Body of pancreas (tissue), 4 donors: Measurements from ENCODE around the gene INSR.

ENCODE experiments used
- POLR2A ChIP-seq, 3 donors: fragments of 450-650 bp; IDR thresholded peaks; one replicate each; pipeline ENCODE4 v1.6.1; 2016; ENCODE audit warnings: antibody characterized with exemption in 3 of 3, mild to moderate bottlenecking in 2 of 3
- TF ChIP-seq, protein P1 (sequence below), 7 experiments: fragments of 450-650 bp in 4 of 7; fragments of 200-600 bp in 3 of 7; sonication (generic) in 3 of 7; IDR thresholded peaks; one replicate each; pipeline ENCODE4 v1.5.1; 2016 to 2019; ENCODE audit warnings: antibody characterized with exemption in 7 of 7

DNA sequence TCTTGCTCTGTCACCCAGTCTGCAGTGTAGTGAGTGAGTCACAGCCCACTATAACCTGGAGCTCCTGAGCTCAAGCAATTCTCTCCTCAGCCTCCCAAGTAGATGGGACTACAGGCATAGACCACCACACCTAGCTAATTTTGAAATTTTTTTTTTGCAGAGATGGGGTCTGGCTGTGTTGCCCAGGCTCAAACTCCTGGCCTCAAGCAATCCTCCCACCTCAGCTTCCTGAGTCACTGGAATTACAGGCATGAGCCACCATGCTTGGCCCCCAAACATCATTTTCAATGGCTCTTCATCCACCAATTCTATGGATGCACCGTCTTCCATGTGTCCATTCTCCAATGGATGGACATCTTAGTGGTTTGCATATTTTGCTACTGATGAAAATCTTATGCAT is 155.8 kb downstream of the INSR start:
- TF ChIP-seq, protein P1, sequence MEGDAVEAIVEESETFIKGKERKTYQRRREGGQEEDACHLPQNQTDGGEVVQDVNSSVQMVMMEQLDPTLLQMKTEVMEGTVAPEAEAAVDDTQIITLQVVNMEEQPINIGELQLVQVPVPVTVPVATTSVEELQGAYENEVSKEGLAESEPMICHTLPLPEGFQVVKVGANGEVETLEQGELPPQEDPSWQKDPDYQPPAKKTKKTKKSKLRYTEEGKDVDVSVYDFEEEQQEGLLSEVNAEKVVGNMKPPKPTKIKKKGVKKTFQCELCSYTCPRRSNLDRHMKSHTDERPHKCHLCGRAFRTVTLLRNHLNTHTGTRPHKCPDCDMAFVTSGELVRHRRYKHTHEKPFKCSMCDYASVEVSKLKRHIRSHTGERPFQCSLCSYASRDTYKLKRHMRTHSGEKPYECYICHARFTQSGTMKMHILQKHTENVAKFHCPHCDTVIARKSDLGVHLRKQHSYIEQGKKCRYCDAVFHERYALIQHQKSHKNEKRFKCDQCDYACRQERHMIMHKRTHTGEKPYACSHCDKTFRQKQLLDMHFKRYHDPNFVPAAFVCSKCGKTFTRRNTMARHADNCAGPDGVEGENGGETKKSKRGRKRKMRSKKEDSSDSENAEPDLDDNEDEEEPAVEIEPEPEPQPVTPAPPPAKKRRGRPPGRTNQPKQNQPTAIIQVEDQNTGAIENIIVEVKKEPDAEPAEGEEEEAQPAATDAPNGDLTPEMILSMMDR (IDR thresholded peaks at IDR 0.05): no peak
- TF ChIP-seq POLR2A (IDR thresholded peaks at IDR 0.05): no peak
